KMS-11 (cell line): Measurements from ENCODE around the gene PVR.

Source experiments
- H2AFZ ChIP-seq: fragments of 200-600 bp; sonication (generic); 2 replicates; pipeline ENCODE4 v1.6.1; 2016; ENCODE audit warnings: antibody characterized with exemption, mixed run types, low read depth
- H3K27ac ChIP-seq: fragments of 200-600 bp; sonication (generic); 2 replicates; pipeline ENCODE4 v1.6.1; 2016; ENCODE audit warnings: mild to moderate bottlenecking, mixed run types
- H3K27me3 ChIP-seq: fragments of 200-600 bp; sonication (generic); 2 replicates; pipeline ENCODE4 v1.6.1; 2017; ENCODE audit warnings: mild to moderate bottlenecking, low read depth, mixed run types, moderate library complexity; ENCODE audit not compliant: insufficient read depth
- H3K36me3 ChIP-seq: fragments of 200-600 bp; sonication (generic); 2 replicates; pipeline ENCODE4 v1.6.1; 2017; ENCODE audit warnings: mild to moderate bottlenecking, mixed run types; ENCODE audit not compliant: insufficient read depth
- H3K4me1 ChIP-seq: fragments of 200-600 bp; sonication (generic); 2 replicates; pipeline ENCODE4 v1.6.1; 2016; ENCODE audit warnings: mild to moderate bottlenecking, low read depth, mixed run types; ENCODE audit not compliant: poor library complexity, severe bottlenecking
- H3K4me2 ChIP-seq: fragments of 200-600 bp; sonication (generic); 2 replicates; pipeline ENCODE4 v1.7.0; 2016; ENCODE audit warnings: mild to moderate bottlenecking, mixed run types
- H3K4me3 ChIP-seq: fragments of 200-600 bp; sonication (generic); IDR thresholded peaks from 2 replicates; pipeline ENCODE4 v1.6.1; 2017; ENCODE audit warnings: low read depth, low read length, mixed read lengths; ENCODE audit not compliant: insufficient read depth
- H3K79me2 ChIP-seq: fragments of 200-600 bp; sonication (generic); 2 replicates; pipeline ENCODE4 v1.6.1; 2016; ENCODE audit warnings: low read depth, mixed run types; ENCODE audit not compliant: insufficient read depth
- H3K9ac ChIP-seq: fragments of 200-600 bp; sonication (generic); 2 replicates; pipeline ENCODE4 v1.6.1; 2016; ENCODE audit warnings: mild to moderate bottlenecking, mixed run types
- H4K20me1 ChIP-seq: fragments of 200-600 bp; sonication (generic); 2 replicates; pipeline ENCODE4 v1.6.1; 2016; ENCODE audit warnings: mild to moderate bottlenecking, mixed run types; ENCODE audit not compliant: insufficient read depth
- TF ChIP-seq, protein P1 (sequence below): fragments of 200-600 bp; sonication (generic); conservative IDR thresholded peaks from 2 replicates; pipeline ENCODE4 v1.6.1; 2017; ENCODE audit warnings: low read depth, mild to moderate bottlenecking, antibody characterized with exemption, low read length, moderate library complexity, mixed read lengths

The PVR gene

DNA sequence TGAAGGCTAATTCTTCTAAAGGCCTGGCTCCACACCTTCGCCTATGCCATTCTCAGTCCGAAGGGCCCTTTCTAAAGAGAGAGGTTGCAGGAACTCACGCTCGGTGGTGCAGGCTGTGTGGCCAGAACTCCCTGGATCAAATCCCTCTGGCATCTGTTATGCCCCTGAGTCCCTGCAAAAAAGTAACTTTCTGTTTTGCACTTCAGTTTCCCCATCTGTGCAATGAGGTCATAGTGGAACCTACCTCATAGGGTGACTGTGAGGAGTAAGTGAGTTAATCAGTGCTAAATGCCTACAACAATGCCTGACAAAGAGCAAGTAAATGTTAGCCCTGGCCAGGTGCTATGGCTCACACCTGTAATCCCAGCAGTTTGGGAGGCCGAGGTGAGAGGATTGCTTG, 23.0 kb upstream of the PVR start:
- Histone ChIP-seq H3K4me3 (no peak overlapping the region), H2AFZ (no peak overlapping the region), H3K27ac (no peak overlapping the region), H3K79me2 (no peaks in the 10 kb centered on the region), H3K4me1 (no peaks in the 10 kb centered on the region), H3K4me2 (no peak overlapping the region), H3K27me3 (no peaks in the 10 kb centered on the region), H3K36me3 (no peaks in the 10 kb centered on the region), H4K20me1 (no peaks in the 10 kb centered on the region), H3K9ac (no peak overlapping the region)
- TF ChIP-seq, protein P1, sequence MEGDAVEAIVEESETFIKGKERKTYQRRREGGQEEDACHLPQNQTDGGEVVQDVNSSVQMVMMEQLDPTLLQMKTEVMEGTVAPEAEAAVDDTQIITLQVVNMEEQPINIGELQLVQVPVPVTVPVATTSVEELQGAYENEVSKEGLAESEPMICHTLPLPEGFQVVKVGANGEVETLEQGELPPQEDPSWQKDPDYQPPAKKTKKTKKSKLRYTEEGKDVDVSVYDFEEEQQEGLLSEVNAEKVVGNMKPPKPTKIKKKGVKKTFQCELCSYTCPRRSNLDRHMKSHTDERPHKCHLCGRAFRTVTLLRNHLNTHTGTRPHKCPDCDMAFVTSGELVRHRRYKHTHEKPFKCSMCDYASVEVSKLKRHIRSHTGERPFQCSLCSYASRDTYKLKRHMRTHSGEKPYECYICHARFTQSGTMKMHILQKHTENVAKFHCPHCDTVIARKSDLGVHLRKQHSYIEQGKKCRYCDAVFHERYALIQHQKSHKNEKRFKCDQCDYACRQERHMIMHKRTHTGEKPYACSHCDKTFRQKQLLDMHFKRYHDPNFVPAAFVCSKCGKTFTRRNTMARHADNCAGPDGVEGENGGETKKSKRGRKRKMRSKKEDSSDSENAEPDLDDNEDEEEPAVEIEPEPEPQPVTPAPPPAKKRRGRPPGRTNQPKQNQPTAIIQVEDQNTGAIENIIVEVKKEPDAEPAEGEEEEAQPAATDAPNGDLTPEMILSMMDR = no peak

DNA sequence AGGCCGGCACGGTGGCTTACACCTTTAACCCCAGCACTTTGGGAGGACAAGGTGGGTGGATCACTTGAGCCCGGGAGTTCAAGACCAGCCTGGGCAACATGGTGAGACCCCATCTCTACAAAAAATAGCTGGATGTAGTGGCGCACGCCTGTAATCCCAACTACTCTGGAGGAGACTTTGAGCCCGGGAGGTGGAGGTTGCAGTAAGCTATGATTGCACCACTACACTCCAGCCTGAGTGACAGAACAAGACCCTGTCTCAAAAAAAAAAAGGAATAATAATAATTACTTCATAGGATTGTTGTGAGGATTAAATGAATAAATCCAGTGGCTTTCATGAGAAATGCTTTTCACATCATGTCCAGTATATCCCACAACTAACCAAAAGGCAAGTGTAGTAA, 22.3 kb upstream of the PVR start:
- H3K4me3 ChIP-seq = no peak overlapping the region
- H4K20me1 ChIP-seq = no peaks in the 10 kb centered on the region
- no peak overlapping the region for H3K9ac ChIP-seq
- H2AFZ ChIP-seq = no peak overlapping the region
- H3K4me2 ChIP-seq = no peak overlapping the region
- no peak overlapping the region for H3K27ac ChIP-seq
- H3K4me1 ChIP-seq = no peaks in the 10 kb centered on the region
- TF ChIP-seq, protein P1 = no peak
- H3K36me3 ChIP-seq = no peaks in the 10 kb centered on the region
- no peaks in the 10 kb centered on the region for H3K27me3 ChIP-seq
- no peaks in the 10 kb centered on the region for H3K79me2 ChIP-seq

DNA sequence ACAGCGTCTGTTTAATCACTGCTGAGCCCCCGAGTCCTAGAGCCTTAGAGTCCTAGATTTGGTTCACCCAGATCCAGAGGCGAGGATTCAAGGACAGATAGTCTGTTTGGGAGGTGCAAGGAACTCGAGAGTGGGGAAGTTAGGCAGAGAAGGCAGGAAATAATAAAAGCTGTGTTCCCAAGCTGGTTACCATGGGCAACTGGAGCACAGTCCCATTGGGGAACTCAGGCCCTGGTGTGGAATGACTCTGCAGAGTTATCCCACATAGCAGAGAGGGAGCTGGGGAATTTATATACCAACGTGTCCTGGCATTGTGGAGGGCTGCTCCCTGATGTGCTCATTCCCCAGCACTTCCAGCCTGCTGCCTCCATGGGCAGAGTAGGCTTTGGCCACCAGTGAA, 20.6 kb upstream of the PVR start:
- H3K27ac ChIP-seq = no peak overlapping the region

DNA sequence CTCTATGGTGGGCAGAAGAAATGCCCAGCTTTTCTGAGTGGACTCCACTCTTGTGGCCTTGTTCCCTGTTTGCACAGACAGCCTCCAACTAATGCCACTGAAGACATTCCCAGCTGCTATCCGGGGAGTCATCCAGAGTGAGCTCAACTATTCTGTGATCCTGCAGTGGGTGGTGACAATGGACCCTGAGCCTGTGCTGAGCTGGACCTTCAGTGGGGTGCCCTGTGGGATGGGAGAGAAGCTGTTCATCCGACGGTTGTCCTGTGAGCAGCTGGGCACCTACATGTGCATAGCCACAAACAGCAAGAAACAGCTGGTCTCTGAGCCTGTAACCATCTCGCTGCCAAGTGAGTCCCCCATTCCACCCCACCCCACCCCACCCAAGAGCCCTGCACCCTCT, 20.1 kb upstream of the PVR start:
- Histone ChIP-seq H3K9ac (no peak overlapping the region), H3K36me3 (no peaks in the 10 kb centered on the region)

More for the DNA sequence above, 20.6 kb upstream of the PVR start:
- Histone ChIP-seq H3K4me2 (no peak overlapping the region), H3K4me1 (no peaks in the 10 kb centered on the region), H3K27me3 (no peaks in the 10 kb centered on the region), H3K9ac (no peak overlapping the region), H2AFZ (no peak overlapping the region), H3K79me2 (no peaks in the 10 kb centered on the region), H3K4me3 (no peak overlapping the region), H3K36me3 (no peaks in the 10 kb centered on the region), H4K20me1 (no peaks in the 10 kb centered on the region)
- TF ChIP-seq, protein P1 = no peak

More for the DNA sequence above, 20.1 kb upstream of the PVR start:
- H4K20me1 ChIP-seq = no peaks in the 10 kb centered on the region
- H2AFZ ChIP-seq = no peak overlapping the region
- no peak overlapping the region for H3K4me2 ChIP-seq
- H3K27ac ChIP-seq = no peak overlapping the region
- H3K79me2 ChIP-seq = no peaks in the 10 kb centered on the region
- TF ChIP-seq, protein P1 = no peak
- H3K4me1 ChIP-seq = no peaks in the 10 kb centered on the region
- no peaks in the 10 kb centered on the region for H3K27me3 ChIP-seq
- no peak overlapping the region for H3K4me3 ChIP-seq
